A549 treated with dexamethasone at 1 μM for 4 hours (cell line): ENCODE measurements around the gene L3HYPDH. TPM values are rescaled to one million over a fixed set of nuclear protein-coding genes. Genes with fewer than 3 reads are reported as not detected.

Source experiments
- total RNA-seq: library from RNA; stranded (reverse); fragments of 200-300 nt; extraction: Qiagen RNA extraction; gene quantifications from 5 replicates; pipeline ENCODE4 v1.2.3, GENCODE V29; 2022

The L3HYPDH gene
- 31.4 to 38.2 TPM (median 35.2 TPM) in 5 replicates for total RNA-seq

GRCh38 chr14:59483819-59484638 is at the start of gene L3HYPDH, which contains the start of gene JKAMP:
TSS of gene L3HYPDH (minus strand) at chr14:59484408. CDS start at chr14:59484316, 92 bp downstream.
TSS of gene JKAMP (plus strand) at chr14:59484517. CDS start at chr14:59484590, 73 bp downstream.

GRCh38 chr14:59465316-59466135 is 18.7 kb downstream of the L3HYPDH start, which contains the start of gene GPR135:
TSS of gene GPR135 (minus strand) at chr14:59465380. CDS start at chr14:59465226, 154 bp downstream.

Other genes with a start within 250 kb of the L3HYPDH start
- gene GPR135, start 19.0 kb downstream of the L3HYPDH start, total RNA-seq: 0.51 to 1.1 TPM (median 0.86 TPM) in 5 replicates
- gene JKAMP, start 109 bp upstream of the L3HYPDH start, total RNA-seq: 63.0 to 70.1 TPM (median 68.3 TPM) in 5 replicates
- not detected in 5 replicates for gene CCDC175, start 92.4 kb upstream of the L3HYPDH start, total RNA-seq